Measurements from ENCODE around the gene REC114.

GRCh38 chr15:73442968-73443367 is at the start of gene REC114:
- no peak for TF ChIP-seq CTCF (conservative IDR thresholded peaks at IDR 0.05 in 1 of 2, IDR thresholded peaks at IDR 0.05 in 1 of 2; ENCODE audit: extremely low read depth in 1 of 2, insufficient read depth in 1 of 2, low read depth in 1 of 2, low read length in 2 of 2)
- TF ChIP-seq EZH2 (IDR thresholded peaks at IDR 0.05; ENCODE audit: borderline replicate concordance, low read length) = no peak
